HG03460 (cell line): Measurements from ENCODE around the gene TMEM273.

ENCODE experiments used
- ATAC-seq: cut with Tn5 transposase; IDR thresholded peaks from one replicate; pipeline ENCODE4 v1.9.1; 2021; ENCODE audit not compliant: unreplicated experiment

The TMEM273 gene

DNA sequence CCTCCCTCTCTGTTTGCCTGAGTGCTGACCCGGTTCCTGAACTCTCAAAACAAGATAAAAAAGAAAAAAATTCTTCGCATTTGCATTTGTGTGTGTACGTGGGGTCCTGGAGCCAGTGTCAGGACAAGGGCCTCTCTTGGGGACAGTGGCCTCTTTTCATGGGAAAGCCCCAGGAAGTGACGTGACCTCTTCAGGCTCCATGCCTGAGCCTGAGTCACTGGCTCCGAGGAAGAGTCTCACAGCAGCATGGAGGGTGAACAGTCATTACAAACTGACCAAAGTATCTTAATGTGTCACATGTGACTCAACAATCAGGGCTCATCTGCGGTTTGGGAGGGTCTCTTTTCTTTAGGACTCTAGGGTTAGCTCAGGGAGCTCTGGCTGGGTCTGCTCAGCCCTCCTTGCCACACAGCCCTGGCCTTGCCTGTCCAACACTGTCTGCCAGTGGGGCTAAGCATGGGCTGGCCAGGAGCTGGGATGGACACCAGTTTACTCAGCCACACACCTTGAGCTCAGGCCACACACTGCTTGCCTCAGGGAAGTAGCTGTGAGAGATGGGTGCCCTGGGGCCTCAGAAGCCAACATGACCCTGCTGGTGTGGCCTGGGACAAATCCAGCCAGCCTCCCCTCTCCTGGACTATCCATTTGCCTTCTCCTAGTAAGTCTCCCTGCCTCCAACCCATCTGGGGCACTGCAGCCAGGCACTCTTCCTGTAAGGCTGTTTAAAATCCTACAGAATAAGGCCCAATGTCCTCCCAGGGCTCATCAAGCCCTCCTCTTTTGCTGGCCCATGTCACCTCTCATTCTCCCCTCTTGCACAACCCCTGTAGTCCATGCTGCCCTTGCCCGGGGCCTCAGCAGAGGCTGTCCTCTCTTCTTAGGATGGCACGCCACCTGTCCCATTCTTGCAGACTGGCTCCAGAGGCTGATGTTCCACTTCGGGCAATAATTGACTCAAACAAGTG lies 10.5 kb downstream of the TMEM273 start:
- peak; percentile 73 for ATAC-seq

- no peak for ATAC-seq
These were observed 11.6 kb downstream of the TMEM273 start for GRCh38 chr10:49176310-49177268.

DNA sequence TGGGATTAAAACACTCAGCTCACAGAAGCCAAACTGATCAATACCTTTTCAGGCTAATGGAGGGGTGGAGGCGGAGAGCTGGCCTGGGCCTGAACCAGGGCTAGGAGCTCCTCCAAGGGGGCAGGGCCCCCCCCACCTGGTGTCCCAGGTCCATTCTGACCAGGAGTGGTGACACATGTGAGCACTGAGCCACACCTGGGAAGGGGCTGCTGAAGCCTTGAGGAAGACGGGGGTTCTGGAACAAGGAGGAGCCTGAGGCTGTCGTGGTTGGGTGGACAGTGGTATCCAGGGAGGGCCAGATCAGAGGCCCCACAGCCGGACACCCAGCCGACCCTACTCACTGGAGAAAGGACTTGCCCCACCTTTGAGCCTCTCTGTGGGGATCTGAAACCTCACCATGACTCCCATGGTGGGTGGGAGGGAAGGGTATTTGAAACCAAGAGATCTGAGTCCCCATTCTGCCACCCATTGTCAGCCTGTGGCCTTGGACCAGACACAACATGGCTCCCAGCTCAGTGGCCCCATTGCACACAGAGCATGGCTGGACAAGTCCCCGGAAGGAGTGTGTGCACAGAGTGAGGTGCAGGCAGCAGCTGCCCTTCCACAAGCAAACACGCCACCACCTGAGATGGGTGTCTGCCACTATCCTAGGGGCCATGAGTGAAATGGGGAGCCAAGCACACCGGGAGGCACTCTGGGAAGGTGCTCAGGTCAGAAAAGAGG lies 12.4 kb downstream of the TMEM273 start:
- ATAC-seq, result no peak

DNA sequence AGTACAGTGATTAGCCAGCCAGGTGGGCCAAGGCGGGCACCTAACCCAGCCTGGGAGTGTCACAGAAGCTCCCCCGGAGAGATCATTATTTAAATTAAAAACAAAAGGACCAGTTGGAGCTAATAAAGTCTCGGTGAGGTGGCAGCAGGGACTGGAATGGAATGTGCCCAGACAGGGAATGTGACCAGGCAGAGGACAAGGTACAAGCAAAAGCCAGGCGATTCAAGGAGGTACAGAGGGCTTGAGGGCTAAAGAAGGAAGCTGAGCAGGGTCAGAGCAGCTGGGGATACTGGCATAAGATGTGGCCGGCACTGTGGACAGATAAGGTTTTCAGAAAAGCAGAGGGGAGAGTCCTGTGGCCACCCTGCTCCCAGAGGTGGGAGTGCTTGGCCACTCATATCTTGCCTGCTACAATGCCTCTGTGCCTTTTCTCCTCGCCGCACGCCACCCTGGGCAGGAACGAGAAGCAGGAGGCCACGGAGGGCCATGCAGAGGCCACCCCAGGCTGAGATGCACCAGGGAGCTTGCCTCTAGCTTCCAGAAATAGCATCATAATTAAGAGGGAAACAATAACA lies 13.2 kb downstream of the TMEM273 start:
- ATAC-seq, result no peak

DNA sequence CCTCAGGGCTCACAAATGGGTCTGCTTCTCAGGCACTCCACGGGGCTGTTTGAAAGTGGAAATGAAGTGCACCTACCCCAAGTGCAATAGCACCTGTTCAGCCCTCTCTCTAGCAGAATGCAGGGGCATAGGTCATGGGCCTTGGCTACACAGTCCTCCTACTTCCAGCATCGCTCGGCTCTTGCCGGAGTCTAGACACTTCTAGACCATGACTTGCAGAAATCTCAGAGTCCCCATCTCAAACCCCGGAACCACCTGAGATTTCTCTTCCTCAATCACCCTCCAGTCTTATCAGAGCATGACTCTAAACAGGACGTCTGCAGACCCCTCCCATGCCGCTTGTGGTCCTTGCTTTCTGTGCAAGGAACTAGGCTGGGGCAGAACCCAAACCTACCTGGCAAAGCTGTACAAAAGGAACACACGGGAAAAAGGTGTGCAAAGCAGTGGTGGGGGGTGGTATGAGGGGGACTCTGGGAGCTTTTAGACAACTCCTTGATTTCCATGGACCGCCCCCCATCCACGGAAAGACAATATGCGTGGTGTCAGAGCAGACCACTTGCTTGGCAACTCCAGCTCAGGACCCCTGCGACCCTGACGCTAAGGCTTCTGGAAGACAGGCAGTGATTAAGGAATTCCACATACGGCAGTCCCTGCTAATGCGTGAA lies 13.8 kb downstream of the TMEM273 start:
- ATAC-seq, result no peak

- ATAC-seq, result no peak
These were observed 14.3 kb downstream of the TMEM273 start for GRCh38 chr10:49173853-49174252.

GRCh38 chr10:49173201-49173772 lies 14.9 kb downstream of the TMEM273 start:
- ATAC-seq, result no peak

DNA sequence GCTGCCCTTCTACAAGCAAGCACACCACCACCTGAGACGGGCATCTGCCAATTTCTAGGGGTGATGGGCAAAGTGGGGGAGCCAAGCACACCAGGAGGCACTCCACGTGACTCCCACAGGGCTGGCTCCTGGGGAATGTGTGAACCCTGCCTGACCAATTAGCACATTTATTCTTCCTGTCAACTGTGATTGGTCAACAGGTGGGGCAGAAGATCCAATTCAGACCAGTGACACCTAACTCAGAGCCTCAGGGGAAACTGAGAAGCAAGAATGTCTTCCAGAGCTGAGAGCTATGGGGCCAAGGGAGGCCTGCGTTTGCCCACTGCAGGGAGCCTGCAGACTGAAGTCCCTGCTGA lies 15.4 kb downstream of the TMEM273 start:
- ATAC-seq, result no peak

- no peak for ATAC-seq
These were observed 16.0 kb downstream of the TMEM273 start for GRCh38 chr10:49172061-49172776.

- no peak for ATAC-seq
These were observed 16.7 kb downstream of the TMEM273 start for GRCh38 chr10:49171326-49172060.

DNA sequence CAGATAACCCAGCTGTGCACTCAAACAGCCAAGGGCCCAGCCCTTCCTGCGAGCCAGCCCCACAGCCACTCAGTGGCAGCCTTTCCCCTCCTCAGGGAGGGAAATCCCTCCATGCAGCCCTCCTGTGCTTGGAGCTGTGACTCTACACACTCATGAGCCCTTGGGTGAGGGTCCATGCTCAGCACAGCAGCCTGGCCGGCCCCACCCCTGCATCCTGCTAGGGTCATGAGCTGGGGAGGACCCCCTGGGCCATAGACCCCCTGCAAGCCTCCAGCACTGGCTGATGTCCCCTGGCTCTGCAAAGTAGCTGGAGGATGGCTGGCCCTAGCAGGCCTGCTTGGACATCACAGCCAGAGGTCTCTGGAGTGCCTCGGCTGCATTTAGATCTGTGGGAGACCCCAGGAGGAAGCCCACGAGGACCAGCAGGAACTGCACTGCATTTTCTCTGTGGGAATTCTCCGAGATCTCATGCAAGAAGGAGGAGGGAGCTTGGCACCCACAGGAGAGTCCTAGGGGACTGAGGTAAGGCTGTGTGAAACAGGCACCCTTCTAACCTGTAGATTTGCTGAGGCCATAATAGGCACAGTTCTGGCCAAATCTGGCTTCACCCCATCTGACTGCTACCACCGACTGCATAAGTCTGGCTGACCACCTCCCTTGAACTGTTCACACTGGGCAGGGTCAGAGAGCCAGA lies 17.4 kb downstream of the TMEM273 start:
- ATAC-seq, result no peak

- ATAC-seq, result no peak
These were observed 18.4 kb downstream of the TMEM273 start for GRCh38 chr10:49169776-49170175.

DNA sequence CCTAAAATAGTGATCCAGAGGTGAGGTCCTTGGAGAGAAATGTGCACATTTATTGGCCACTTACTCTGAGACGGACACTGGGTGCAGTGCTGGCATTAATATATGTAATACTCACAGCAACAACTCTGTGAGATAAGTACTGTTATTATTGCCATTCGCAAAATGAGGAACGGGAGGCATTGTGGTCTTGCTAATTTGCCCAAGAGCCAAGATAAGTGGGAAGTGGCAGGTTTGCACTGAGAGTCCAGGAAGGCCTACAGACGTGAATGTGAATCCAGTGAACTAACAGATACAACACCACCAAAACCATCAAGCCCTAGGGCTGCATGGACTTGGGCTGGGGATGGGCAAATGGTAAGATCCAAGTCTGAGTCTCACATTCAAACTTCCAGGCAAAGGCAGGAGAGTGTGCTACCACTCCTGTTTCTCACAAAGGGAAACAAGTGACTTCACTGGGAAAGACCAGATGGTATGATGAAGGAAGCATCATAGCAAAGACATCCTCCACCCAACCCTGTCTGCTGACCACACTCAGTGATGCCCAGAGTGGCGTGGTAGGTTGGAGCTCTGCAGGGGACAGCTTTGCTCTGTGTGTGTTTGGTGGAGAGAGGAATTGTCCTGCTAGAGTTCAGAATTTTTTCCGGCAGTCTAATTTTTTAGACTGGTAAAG lies 19.2 kb downstream of the TMEM273 start:
- ATAC-seq, result no peak

- no peak for ATAC-seq
These were observed 20.0 kb downstream of the TMEM273 start for GRCh38 chr10:49168171-49168540.

GRCh38 chr10:49167425-49168170 lies 20.6 kb downstream of the TMEM273 start:
- ATAC-seq, result no peak

DNA sequence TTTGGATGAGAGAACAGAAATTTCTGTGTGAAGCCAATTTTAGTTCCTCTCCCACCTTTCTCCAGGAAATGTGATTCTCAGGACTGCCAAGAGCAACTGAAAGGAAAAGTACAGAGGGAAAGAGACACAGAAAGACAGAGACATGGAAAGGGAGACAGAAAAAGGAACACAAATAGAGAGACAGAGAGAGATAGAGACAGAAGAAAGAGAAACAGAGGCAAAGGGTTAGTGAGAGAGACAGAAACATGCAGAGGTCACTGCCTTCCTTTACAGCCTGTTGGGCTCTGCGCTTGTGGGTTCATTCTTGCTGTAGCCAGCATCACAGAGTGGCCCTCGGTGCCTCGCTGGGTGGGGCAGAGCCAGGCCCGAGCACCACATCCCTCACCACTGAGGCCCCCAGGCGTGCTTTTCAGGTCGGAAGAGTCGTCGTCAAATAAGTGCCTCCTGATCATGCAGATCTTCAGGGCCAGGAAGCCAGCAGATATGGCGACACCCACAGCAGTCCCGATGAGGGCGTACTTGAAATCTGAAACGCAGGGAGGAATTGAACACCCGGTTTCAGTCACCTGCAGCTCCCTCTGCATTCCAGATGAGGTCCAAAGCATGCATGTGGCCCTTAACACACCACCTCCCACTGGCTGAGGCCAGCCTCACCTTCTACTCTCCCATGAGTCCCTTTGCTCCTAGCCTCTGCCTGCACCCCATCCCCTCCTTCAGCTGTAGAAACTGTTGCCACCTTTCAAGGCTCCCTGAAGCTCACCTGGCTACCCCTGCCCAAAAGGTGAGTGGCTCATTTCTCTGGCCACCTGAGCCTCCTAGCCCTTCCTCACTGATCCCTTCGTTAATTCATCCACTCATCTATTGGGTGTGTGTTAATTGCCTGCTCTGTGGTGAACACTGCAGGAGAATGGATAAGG lies 21.4 kb downstream of the TMEM273 start:
- no peak for ATAC-seq
